ENCODE results near the gene IL16.

IL16 gene

DNA sequence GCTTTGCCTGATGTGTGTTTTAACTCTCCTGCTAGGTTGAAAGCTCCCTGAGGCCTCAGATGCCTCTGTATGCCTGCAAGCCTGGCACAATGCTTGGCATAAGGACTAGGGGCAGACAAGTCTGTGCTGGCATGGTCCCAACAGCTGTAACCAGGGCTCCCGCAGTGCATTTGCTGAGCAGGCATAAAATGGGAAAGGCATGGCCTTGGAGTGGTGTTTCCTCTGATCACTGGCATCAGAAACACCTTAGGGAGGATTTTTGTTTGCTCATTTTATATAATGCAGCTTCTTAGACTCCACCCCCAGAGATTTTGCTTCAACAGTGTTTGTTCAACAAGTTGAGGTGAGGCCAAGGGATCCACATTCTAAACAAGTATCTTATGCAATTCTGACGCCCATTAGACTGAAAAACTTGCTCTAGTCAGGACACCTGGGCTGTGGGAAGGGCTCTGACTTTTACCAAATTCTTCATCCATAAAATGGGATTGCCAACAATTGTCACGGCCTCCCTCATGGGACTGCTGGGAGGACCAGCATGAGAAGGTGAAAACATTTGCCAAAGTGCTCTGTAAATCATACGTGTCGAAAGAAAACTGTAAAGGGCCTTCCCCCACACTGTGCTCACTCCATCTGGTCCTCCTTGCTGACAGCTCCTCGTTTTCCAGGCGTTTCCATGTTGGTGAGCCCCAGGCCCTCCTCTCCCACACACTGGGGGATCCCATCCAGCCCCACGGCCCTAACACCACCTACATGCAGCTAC, 84.2 kb downstream of the IL16 start:
- DNase-seq, result no peak
- in situ Hi-C loops (cut with HindIII; ENCODE audit: low pct_ligation_motif_present, low pct_unique_long_range_greater_than_20kb, low sequenced_read_pairs), result no loop called here

DNA sequence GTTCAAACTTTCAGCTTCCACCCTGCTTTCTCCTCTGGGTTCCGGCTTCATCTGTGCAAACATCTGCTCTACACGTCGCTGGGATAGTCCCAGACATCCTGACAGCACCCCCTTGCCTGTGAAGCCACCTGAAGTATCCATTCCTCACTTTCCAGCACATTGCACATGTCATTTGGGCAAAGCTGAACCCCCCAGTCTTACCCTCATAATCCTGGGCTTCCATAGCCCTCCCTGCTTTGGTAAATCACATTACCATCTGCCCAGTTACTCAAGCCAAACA, 84.7 kb downstream of the IL16 start:
- DNase-seq, result no peak
- in situ Hi-C loops (cut with HindIII; ENCODE audit: low pct_ligation_motif_present, low pct_unique_long_range_greater_than_20kb, low sequenced_read_pairs), result no loop called here

DNA sequence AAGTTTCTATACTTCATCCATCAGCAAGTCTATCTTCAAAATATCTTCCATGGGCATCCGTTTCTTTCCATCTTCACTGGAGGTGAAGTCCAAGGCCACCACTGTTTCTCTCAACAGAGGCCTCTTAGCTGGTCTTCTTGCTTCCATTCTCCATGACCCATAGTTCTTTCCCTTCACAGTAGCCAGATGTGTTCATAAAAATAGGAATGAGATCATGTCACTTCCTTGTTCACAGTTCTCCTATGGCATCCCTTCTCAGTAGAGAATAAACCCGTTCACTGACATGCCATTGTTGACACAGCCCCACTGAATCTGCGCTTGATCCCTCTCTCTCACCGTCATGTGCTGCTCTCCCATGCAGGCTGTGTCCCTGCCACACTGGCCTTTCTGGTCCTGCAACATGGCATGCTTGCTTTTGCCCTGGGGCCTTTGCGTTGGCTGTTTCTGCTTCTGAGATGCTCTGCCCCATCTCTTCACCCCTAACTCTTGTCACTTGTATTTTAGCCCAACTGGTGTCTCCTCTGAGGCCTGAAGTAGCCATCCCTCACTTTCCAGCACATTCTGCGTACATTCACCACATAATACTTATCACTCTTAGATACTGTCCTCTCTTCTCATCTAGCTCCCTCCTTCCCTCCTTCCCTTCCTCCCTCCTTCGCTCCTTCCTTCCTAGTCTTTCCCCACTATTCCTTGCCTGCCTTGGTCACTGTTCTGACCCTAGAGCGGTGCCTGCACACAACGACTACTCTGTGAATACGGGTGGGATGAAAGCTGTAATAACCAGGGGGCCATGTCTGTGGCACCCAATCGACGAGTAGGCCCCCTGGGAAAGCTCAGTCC, 85.3 kb downstream of the IL16 start:
- in situ Hi-C loops (cut with HindIII; ENCODE audit: low pct_ligation_motif_present, low pct_unique_long_range_greater_than_20kb, low sequenced_read_pairs), result no loop called here

DNA sequence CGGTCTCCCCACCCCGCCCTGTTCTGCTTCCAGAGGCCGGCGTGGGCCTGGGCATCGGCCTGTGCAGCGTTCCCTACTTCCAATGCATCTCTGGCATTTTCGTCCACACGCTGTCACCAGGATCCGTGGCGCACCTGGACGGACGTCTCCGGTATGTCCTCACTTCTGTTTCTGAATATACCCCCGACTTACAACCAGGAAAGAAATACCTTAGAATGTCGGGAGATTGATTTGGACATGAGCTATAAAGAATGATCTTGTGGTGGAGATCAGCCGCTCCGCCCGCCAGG, 85.9 kb downstream of the IL16 start:
- DNase-seq, result no peak
- in situ Hi-C loops (cut with HindIII; ENCODE audit: low pct_ligation_motif_present, low pct_unique_long_range_greater_than_20kb, low sequenced_read_pairs), result no loop called here

More for the DNA sequence above, 85.3 kb downstream of the IL16 start:
- no peak for DNase-seq

DNA sequence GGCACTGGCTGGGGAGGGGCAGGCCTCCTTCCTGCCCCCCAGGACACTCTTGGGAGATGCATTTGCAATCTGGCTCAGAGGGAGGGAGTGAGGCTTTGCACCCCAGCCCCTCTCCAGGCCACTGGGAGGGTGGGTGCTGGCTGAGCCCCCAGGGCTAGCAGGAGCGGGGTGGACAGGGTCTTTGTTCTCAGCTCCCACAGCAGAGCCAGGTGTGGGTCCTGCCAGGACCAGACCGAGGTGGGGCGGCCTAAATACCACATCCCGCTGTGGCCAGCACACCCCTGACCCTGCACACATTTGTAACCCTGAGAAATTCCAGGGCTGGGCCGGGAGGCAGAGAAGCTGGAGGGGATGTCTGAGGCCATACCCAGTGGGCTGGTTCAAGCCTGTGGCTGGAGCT, 86.2 kb downstream of the IL16 start:
- no peak for DNase-seq
- in situ Hi-C loops (cut with HindIII; ENCODE audit: low pct_ligation_motif_present, low pct_unique_long_range_greater_than_20kb, low sequenced_read_pairs), result no loop called here

DNA sequence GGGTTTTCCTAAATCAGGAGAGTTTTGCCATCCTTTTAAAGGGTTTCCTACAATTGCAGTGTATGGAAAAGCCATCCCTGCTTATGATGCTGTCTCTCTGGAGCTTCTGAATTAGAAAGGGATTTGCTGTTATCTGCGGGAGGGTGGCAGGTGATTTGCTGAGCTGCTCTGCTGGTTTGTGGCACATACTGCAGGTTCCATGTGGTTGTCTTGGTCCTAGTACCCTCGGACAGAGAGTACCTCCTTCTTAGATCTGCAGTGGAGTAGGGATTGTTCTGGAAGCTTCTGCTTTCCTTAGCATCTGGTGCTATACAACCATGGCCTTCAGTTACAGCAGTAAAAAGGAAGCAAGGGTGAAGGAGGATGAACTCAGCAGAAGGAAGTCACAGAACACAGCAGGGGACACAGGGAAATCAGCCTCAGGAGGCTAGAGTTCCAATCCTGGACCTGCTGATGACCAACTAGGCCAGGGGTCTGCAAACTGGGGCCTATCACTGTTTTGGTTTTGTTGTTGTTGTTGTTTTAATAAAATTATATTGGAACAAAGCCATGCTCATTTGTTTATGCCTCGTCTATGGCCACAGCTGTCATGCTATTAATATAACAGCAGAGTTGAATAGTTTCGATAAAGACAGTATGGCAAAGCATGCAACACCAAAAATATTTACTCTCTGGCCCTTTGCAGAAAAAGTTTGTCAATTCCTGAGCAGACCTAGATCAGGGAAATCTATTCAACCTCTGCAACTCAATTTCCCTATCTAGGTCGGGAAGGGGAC, 87.8 kb downstream of the IL16 start:
- in situ Hi-C loops (cut with HindIII; ENCODE audit: low pct_ligation_motif_present, low pct_unique_long_range_greater_than_20kb, low sequenced_read_pairs), result no loop called here

DNA sequence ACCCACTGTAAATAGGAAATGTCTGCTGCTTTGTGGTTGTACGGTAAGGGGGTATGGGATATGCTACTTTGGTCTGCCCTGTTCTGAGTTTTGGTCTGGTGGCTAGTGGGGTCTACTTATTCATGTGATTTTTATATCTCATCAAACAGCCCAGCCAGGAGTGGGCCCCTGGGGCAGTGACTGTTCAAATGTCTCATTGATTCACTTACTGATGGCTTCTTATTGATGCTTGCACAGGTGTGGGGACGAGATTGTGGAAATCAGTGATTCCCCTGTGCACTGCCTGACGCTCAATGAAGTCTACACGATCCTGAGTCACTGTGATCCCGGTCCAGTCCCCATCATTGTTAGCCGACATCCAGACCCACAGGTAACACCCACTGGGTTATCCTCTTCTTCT, 88.8 kb downstream of the IL16 start:
- in situ Hi-C loops (cut with HindIII; ENCODE audit: low pct_ligation_motif_present, low pct_unique_long_range_greater_than_20kb, low sequenced_read_pairs), result no loop called here
- no peak for DNase-seq

More for the DNA sequence above, 87.8 kb downstream of the IL16 start:
- no peak for DNase-seq

DNA sequence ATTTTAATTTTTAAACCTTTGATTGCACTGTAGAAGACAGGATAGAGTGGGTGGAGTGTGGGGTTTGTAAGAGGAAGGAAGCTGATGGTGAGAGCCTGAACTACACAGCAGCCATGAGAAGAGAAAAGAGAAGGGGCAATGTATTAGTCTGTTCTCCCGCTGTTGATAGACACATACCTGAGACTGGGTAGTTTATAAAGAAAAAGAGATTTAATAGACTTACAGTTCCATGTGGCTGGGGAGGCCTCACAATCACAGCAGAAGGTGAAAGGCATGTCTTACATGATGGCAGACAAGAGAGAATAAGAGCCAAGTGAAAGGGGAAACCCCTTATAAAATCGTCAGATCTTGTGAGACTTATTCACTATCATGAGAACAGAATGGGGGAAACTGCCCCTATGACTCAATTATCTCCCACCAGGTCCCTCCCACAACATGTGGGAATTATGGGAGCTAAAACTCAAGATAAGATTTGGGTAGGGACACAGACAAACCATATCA, 90.0 kb downstream of the IL16 start:
- in situ Hi-C loops (cut with HindIII; ENCODE audit: low pct_ligation_motif_present, low pct_unique_long_range_greater_than_20kb, low sequenced_read_pairs), result no loop called here
- DNase-seq, result no peak

DNA sequence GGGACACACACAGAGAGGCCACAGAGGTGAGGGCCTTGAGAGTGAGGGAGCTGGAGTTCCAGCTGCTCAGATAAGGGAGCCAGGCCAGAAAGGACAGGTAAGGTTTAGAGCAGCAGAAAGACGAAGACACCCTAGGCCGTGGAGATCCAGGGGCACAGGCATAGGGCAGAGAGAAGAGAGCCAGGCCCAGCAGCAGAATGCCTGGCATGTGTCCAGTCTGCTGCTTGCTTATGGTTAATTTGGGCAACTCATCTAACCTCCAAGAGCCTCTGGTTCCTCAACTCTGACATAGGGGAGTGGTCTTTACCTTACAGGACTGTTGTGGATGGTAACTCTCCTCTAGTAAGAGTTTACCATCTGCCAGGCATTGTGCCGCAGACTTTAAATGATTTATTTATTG, 91.4 kb downstream of the IL16 start:
- DNase-seq, result no peak
- in situ Hi-C loops (cut with HindIII; ENCODE audit: low pct_ligation_motif_present, low pct_unique_long_range_greater_than_20kb, low sequenced_read_pairs), result no loop called here

DNA sequence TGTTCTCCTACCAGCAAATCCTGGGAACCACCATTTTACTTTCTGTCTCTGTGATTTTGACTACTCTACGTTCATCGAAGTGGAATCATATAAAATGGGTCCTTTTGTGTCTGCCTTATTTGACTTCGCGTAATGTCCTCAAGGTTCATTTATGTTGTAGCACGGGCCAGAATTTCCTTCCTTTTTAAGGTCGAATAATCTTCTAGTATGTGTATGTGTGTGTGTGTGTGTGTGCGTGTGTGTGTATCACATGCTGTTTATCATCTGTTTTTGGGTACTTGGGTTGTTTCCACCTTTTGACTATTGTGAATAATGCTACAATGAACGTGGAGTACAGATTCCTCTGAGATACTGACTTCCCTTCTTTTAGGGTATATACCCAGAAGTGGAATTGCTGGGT, 91.9 kb downstream of the IL16 start:
- in situ Hi-C loops (cut with HindIII; ENCODE audit: low pct_ligation_motif_present, low pct_unique_long_range_greater_than_20kb, low sequenced_read_pairs), result no loop called here
- DNase-seq, result no peak

DNA sequence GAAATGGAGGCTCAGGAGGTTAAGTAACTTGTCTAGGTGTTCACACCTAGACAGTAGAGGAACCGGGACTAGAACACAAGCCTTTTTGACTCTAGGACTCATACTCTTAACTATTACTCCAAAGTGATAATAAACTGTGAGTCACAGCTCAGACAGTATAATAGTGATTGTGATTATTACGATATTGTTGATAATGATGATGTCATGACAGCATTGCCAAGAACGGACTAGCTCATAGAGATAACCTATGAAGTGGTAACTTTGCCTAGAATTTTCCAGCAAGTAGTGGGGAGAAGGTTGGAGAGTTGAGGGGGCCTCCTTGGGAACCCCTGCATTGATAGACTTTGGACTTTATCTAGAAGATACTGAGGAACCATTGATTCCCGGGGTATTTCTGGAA, 93.2 kb downstream of the IL16 start:
- in situ Hi-C loops (cut with HindIII; ENCODE audit: low pct_ligation_motif_present, low pct_unique_long_range_greater_than_20kb, low sequenced_read_pairs), result no loop called here
- no peak for DNase-seq

DNA sequence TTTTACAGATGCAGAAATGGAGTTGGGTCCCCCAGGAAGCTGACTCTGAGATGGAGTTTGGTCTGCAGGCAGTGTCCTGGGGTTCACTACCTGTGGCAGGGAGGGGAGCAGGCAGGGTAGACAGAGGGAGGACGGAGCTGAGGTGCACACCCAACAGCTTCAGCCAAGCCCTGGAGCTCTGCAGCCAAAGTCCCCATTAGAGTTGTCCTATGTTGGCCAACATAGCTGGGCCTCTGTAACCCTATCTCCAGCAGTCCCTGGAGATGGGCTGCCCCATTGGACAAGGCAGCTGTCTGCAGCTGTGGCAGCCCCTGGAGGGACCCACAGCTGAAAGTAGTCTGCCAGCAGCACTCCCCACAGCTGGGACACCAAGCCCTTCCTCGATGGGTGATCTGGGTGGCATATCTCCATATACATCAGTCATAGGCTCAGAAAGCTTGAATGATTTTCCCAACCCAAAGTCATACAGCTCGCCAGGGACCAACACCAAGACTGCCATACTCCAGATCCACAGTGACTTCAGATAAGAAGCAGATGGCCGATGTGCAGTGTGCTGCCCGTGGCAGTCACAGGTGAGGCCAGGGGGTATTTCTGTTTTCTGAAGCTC, 95.3 kb downstream of the IL16 start:
- in situ Hi-C loops (cut with HindIII; ENCODE audit: low pct_ligation_motif_present, low pct_unique_long_range_greater_than_20kb, low sequenced_read_pairs), result no loop called here

DNA sequence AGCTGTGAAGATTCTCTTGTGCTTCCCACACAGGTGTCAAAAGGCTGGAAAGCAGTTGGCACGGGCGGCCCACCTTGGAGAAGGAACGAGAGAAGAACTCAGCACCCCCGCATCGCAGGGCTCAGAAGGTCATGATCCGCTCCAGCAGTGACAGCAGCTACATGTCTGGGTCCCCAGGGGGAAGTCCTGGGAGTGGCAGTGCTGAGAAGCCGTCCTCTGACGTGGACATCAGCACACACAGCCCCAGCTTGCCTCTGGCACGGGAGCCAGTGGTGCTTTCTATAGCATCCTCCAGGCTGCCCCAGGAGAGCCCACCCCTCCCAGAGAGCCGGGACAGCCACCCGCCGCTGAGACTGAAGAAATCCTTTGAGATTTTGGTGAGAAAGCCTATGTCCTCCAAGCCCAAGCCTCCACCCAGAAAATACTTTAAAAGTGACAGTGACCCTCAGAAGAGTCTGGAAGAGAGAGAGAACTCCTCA, 95.9 kb downstream of the IL16 start:
- in situ Hi-C loops (cut with HindIII; ENCODE audit: low pct_ligation_motif_present, low pct_unique_long_range_greater_than_20kb, low sequenced_read_pairs), result no loop called here
- no peak for DNase-seq

More for the DNA sequence above, 95.3 kb downstream of the IL16 start:
- DNase-seq, result no peak

DNA sequence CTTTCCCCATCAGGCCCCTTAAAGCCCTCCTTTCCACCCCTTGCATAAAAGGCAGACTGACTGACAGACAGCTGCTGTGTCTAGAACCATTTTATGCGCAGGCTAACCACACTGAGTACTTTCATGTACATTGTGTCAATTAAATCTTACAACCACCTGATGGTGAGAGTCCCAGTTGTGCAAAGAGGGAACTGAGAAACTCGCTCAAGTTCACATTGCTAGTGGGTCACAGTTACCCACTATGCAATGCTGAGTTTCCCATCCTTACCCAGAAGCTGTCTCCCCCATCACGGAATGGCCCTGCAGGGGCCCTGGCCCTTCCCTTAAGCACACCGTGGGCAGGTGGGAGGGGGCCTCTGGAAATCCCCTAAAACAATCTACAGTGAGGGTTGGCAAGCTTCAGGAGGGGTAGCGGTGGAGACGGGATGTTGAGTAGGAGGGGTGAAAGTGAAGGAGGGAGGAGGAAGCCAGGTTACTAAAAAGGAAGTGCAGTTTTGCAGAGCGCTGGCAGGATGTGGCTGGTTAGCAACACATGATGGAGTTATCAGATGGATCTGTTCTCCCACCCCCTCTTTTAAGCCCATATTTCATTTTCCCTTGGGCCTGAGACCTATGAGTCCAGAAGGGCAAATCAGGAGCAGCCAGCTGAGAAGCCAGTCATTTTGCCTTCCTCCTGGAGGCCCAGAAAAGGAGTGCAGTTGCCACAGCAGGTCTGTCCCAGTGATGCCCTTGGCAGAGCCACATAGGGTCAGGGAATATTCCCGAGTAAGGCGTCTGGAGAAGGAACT, 97.2 kb downstream of the IL16 start:
- in situ Hi-C loops (cut with HindIII; ENCODE audit: low pct_ligation_motif_present, low pct_unique_long_range_greater_than_20kb, low sequenced_read_pairs), result no loop called here
- no peak for DNase-seq

DNA sequence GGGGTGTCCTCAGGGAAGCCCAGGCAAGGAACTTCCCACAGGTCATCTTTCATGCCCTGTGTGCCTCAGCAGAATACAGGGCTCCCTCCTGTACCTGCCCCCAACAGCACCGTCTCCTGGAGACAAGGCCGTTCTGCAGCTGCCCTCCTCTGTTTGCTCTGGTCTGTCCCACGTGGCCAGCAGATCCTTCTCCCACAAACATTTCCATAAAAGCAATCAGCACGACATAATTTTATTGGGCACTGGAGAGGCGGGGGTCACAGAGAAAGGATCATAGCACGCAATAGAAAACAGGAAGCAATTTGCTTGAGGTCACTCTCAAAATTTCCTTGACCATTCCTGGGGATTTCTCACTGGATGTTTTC, 97.8 kb downstream of the IL16 start:
- no peak for DNase-seq
- in situ Hi-C loops (cut with HindIII; ENCODE audit: low pct_ligation_motif_present, low pct_unique_long_range_greater_than_20kb, low sequenced_read_pairs), result no loop called here

DNA sequence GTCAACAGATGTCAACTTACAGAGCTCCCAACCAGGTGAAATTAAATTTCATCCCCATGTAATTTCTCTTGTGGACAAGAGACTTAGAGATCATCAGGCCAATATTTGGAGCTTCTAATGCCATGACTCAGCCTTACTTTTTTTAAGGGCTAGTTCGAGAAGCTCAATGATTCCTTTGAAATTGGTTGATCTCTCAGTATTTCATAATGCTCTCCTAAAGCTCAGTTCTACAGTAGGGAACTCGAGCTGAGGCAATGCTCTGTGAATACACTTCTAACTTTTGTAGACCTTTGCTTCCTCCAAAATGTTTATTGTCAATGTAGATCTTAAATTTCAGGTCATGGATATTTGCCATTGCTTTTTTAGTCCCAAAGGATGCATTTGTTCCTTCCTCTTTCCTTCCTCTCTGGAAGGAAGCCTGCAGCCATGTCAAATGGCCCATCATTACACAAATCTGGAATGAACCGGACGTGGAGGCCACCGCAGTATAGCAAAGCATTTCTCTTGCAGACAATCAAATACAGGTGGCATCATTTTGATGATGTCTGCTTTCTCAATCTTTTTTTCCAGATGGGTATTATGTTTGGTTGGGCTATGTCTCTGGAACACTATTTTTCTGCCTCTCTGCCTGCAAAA, 98.9 kb downstream of the IL16 start:
- in situ Hi-C loops (cut with HindIII; ENCODE audit: low pct_ligation_motif_present, low pct_unique_long_range_greater_than_20kb, low sequenced_read_pairs), result no loop called here
- no peak for DNase-seq

DNA sequence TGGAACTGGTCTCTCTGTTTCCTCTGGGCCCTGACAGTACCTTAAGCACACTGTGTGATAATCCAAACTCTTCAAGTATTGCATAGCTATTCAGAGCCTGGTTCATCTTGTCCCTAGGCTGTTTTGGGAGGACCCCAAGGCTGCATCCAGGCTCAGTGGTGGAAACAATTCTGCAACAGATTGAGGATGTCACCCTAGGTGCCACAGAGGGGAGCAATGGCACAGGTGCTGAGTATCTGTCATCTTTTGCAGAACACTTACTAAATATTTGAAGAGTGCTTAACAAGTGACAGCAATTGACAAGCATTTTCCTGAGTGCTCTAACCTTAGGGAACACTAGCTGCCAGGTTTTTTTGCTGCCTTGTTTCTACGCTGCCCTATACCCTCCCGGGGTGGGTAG, 99.5 kb downstream of the IL16 start:
- in situ Hi-C loops (cut with HindIII; ENCODE audit: low pct_ligation_motif_present, low pct_unique_long_range_greater_than_20kb, low sequenced_read_pairs), result no loop called here
- no peak for DNase-seq

DNA sequence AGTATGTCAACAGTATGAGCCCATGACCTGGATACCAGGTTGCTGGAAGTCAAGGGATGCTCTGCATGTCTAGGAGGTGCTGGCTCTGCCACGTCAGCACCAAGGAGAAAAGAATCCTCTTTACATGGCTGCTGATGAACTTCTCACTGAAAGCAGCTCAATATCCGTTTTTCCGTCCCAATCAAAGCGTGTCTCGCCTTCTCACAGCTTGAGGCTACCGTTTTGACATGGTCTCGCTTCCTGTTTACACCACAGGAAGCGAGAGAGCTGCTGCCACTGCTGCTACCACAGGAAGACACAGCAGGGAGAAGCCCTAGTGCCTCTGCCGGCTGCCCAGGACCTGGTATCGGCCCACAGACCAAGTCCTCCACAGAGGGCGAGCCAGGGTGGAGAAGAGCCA, 100.0 kb downstream of the IL16 start:
- no peak for DNase-seq
- in situ Hi-C loops (cut with HindIII; ENCODE audit: low pct_ligation_motif_present, low pct_unique_long_range_greater_than_20kb, low sequenced_read_pairs), result no loop called here
